ENCODE results near the gene SMIM3.

DNA sequence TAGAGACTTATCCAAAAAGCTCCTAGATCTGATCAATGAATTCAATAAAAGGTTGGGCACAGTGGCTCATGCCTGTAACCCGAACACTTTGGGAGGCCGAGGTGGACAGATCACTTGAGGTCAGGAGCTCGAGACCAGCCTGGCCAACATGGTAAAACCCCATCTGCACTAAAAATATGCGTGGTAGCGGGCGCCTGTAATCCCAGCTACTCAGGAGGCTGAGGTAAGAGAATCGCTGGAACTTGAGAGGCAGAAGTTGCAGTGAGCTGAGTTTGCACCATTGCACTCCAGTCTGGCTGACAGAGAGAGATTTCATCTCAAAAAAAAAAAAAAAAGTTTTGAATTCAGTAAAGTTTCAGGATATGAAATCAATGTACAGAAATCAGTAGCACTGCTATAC is 39.7 kb upstream of the SMIM3 start:
- TF ChIP-seq, protein P1, sequence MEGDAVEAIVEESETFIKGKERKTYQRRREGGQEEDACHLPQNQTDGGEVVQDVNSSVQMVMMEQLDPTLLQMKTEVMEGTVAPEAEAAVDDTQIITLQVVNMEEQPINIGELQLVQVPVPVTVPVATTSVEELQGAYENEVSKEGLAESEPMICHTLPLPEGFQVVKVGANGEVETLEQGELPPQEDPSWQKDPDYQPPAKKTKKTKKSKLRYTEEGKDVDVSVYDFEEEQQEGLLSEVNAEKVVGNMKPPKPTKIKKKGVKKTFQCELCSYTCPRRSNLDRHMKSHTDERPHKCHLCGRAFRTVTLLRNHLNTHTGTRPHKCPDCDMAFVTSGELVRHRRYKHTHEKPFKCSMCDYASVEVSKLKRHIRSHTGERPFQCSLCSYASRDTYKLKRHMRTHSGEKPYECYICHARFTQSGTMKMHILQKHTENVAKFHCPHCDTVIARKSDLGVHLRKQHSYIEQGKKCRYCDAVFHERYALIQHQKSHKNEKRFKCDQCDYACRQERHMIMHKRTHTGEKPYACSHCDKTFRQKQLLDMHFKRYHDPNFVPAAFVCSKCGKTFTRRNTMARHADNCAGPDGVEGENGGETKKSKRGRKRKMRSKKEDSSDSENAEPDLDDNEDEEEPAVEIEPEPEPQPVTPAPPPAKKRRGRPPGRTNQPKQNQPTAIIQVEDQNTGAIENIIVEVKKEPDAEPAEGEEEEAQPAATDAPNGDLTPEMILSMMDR (IDR thresholded peaks at IDR 0.05; ENCODE audit: low read depth, low read length), result no peak
- TF ChIP-seq MAX (IDR thresholded peaks at IDR 0.05; ENCODE audit: low read depth, low read length), result no peak

All from NB4 (cell line).